Fibroblast of lung (primary cell): ENCODE data around the gene DNM3. TPM values are rescaled to one million over a fixed set of nuclear protein-coding genes. Genes with fewer than 3 reads are reported as not detected.

Experiments used
- DNase-seq, 2 donors: peaks; one replicate each; pipeline versions ENCODE4 v3.0.0 to v3.0.0-alpha.2; 2010; ENCODE audit warnings: low read depth in 2 of 2
- H2AFZ ChIP-seq: 2 replicates; pipeline ENCODE4 v1.5.1; 2012; ENCODE audit warnings: low read length, control low read depth, inconsistent platforms
- H3K27ac ChIP-seq: 2 replicates; pipeline ENCODE4 v1.5.1; 2011; ENCODE audit warnings: low read length, control low read depth; ENCODE audit not compliant: insufficient read depth
- H3K27me3 ChIP-seq: 2 replicates; pipeline ENCODE4 v1.5.1; 2011; ENCODE audit warnings: mild to moderate bottlenecking, low read length; ENCODE audit not compliant: control insufficient read depth, insufficient read depth
- H3K36me3 ChIP-seq: 2 replicates; pipeline ENCODE4 v1.5.1; 2011; ENCODE audit warnings: low read length; ENCODE audit not compliant: control insufficient read depth, insufficient read depth
- H3K4me1 ChIP-seq: 2 replicates; pipeline ENCODE4 v1.5.1; 2011; ENCODE audit warnings: low read length; ENCODE audit not compliant: control insufficient read depth, insufficient read depth; ENCODE audit errors: extremely low read depth
- H3K4me2 ChIP-seq: 2 replicates; pipeline ENCODE4 v1.5.1; 2011; ENCODE audit warnings: low read length, control low read depth; ENCODE audit not compliant: insufficient read depth; ENCODE audit errors: extremely low read depth
- H3K4me3 ChIP-seq, 4 experiments: fragments of 200-600 bp in 1 of 4; sonication (generic) in 1 of 4; replicated peaks in 1 of 4; 2 replicates each; pipeline ENCODE4 v1.5.1; 2011 to 2016; ENCODE audit warnings: low read length in 4 of 4, low read depth in 3 of 4, mild to moderate bottlenecking in 3 of 4, control low read depth in 2 of 4, inconsistent platforms in 1 of 4, mixed read lengths in 1 of 4; ENCODE audit not compliant: insufficient read depth in 1 of 4; ENCODE audit errors: control extremely low read depth in 1 of 4
- H3K79me2 ChIP-seq: 2 replicates; pipeline ENCODE4 v1.5.1; 2012; ENCODE audit warnings: mild to moderate bottlenecking, low read length, inconsistent platforms; ENCODE audit not compliant: control insufficient read depth, insufficient read depth
- H3K9ac ChIP-seq: 2 replicates; pipeline ENCODE4 v1.5.1; 2011; ENCODE audit warnings: mild to moderate bottlenecking, low read length, control low read depth; ENCODE audit not compliant: insufficient read depth
- H3K9me3 ChIP-seq: 2 replicates; pipeline ENCODE4 v1.5.1; 2012; ENCODE audit warnings: low read depth, low read length; ENCODE audit not compliant: control insufficient read depth, insufficient read depth
- H4K20me1 ChIP-seq: 2 replicates; pipeline ENCODE4 v1.5.1; 2011; ENCODE audit warnings: low read length; ENCODE audit not compliant: control insufficient read depth, insufficient read depth; ENCODE audit errors: extremely low read depth
- CTCF ChIP-seq, 2 donors: IDR thresholded peaks in 1 of 2; conservative IDR thresholded peaks in 1 of 2; 1 replicate in 1 of 2; 2 replicates in 1 of 2; pipeline ENCODE4 v1.5.1; 2011 to 2012; ENCODE audit warnings: low read length in 2 of 2, control low read depth in 1 of 2, inconsistent platforms in 1 of 2, low read depth in 1 of 2, mild to moderate bottlenecking in 1 of 2
- EZH2 ChIP-seq: IDR thresholded peaks from 2 replicates; pipeline ENCODE4 v1.5.1; 2012; ENCODE audit warnings: low read length, control low read depth, mild to moderate bottlenecking; ENCODE audit errors: missing control alignments
- polyA plus RNA-seq, 2 donors: library from polyadenylated mRNA; depleted of rRNA in 1 of 2; stranded (reverse) in 1 of 2; unstranded in 1 of 2; fragments of >200 nt; gene quantifications; 2 replicates each; pipeline ENCODE4 v1.2.1, GENCODE V29; 2011 to 2012; ENCODE audit warnings: missing spikeins in 1 of 2
- total RNA-seq: library from RNA; depleted of rRNA; stranded (reverse); fragments of >200 nt; gene quantifications from 2 replicates; pipeline ENCODE4 v1.2.1, GENCODE V29; 2014

Gene DNM3
- total and polyA plus RNA-seq, 2 donors (not counting 1 experiment from before 2014, with no cell fraction given) = 1.6 to 3.6 TPM

GRCh38 chr1:172083191-172083590 is 241.9 kb downstream of the DNM3 start:
- DNase-seq = no peak
- H3K27ac ChIP-seq = no peak overlapping the region
- H3K79me2 ChIP-seq = no peaks in the 10 kb centered on the region
- TF ChIP-seq EZH2 (no peak), CTCF (conservative IDR thresholded peaks at IDR 0.05 in 1 of 2, IDR thresholded peaks at IDR 0.05 in 1 of 2; ENCODE audit: low read depth in 1 of 2, low read length in 2 of 2) (no peak)
- H3K4me2 ChIP-seq = no peak overlapping the region
- no peak overlapping the region for H2AFZ ChIP-seq
- H3K27me3 ChIP-seq = no peaks in the 10 kb centered on the region
- no peaks in the 10 kb centered on the region for H3K36me3 ChIP-seq
- no peak overlapping the region for H3K9ac ChIP-seq
- H3K4me1 ChIP-seq = no peaks in the 10 kb centered on the region
- H3K4me3 ChIP-seq = no peak overlapping the region
- no peaks in the 10 kb centered on the region for H4K20me1 ChIP-seq
- no peaks in the 10 kb centered on the region for H3K9me3 ChIP-seq

GRCh38 chr1:172084876-172085275 is 243.6 kb downstream of the DNM3 start:
- no peaks in the 10 kb centered on the region for H3K4me1 ChIP-seq
- no peak overlapping the region for H3K27ac ChIP-seq
- no peak overlapping the region for H3K9ac ChIP-seq
- no peaks in the 10 kb centered on the region for H3K36me3 ChIP-seq
- no peaks in the 10 kb centered on the region for H3K79me2 ChIP-seq
- DNase-seq = no peak
- no peak overlapping the region for H2AFZ ChIP-seq
- H3K4me2 ChIP-seq = no peak overlapping the region
- no peak overlapping the region for H3K4me3 ChIP-seq
- no peaks in the 10 kb centered on the region for H3K27me3 ChIP-seq
- H4K20me1 ChIP-seq = no peaks in the 10 kb centered on the region
- H3K9me3 ChIP-seq = no peaks in the 10 kb centered on the region
- TF ChIP-seq CTCF (conservative IDR thresholded peaks at IDR 0.05 in 1 of 2, IDR thresholded peaks at IDR 0.05 in 1 of 2; ENCODE audit: low read depth in 1 of 2, low read length in 2 of 2) (no peak), EZH2 (no peak)

GRCh38 chr1:172085317-172085716 is 244.0 kb downstream of the DNM3 start:
- Histone ChIP-seq H4K20me1 (no peaks in the 10 kb centered on the region), H3K36me3 (no peaks in the 10 kb centered on the region), H3K27ac (no peak overlapping the region), H3K4me2 (no peak overlapping the region), H3K4me3 (no peak overlapping the region), H3K4me1 (no peaks in the 10 kb centered on the region), H2AFZ (no peak overlapping the region), H3K27me3 (no peaks in the 10 kb centered on the region), H3K9me3 (no peaks in the 10 kb centered on the region), H3K79me2 (no peaks in the 10 kb centered on the region), H3K9ac (no peak overlapping the region)
- no peak for TF ChIP-seq CTCF (conservative IDR thresholded peaks at IDR 0.05 in 1 of 2, IDR thresholded peaks at IDR 0.05 in 1 of 2; ENCODE audit: low read depth in 1 of 2, low read length in 2 of 2)
- TF ChIP-seq EZH2 = no peak
- no peak for DNase-seq
